ENCODE data around the gene PTAR1.

- no peak for TF ChIP-seq POLR2A (IDR thresholded peaks at IDR 0.05)
- TF ChIP-seq POLR2AphosphoS5 (IDR thresholded peaks at IDR 0.05; ENCODE audit: insufficient read depth in 1 of 2, low read depth in 1 of 2), result no peak
- TF ChIP-seq CTCF (IDR thresholded peaks at IDR 0.05), result no peak
Measured at GRCh38 chr9:69715825-69716224, 44.0 kb downstream of the PTAR1 start.

Data from vagina (tissue), 2 donors.